IPS DF 19.7 (cell line): ENCODE results near the gene ADARB1.

ENCODE experiments used
- DNase-seq: peaks from one replicate; pipeline ENCODE4 v3.0.0-alpha.2; 2013; ENCODE audit warnings: low read depth, low spot score

The ADARB1 gene

GRCh38 chr21:45074818-45075595 lies 627 bp downstream of the ADARB1 start:
- no peak for DNase-seq

- DNase-seq: no peak
These were observed 1.3 kb downstream of the ADARB1 start for GRCh38 chr21:45075596-45076244.

- DNase-seq: no peak
These were observed 1.9 kb downstream of the ADARB1 start for GRCh38 chr21:45076245-45076711.

GRCh38 chr21:45078371-45078770 lies 4.0 kb downstream of the ADARB1 start:
- DNase-seq: no peak

- DNase-seq: no peak
These were observed 4.5 kb downstream of the ADARB1 start for GRCh38 chr21:45078877-45079281.

GRCh38 chr21:45079351-45079750 lies 5.0 kb downstream of the ADARB1 start:
- no peak for DNase-seq

GRCh38 chr21:45080232-45080631 lies 5.9 kb downstream of the ADARB1 start:
- no peak for DNase-seq

GRCh38 chr21:45080639-45081414 lies 6.4 kb downstream of the ADARB1 start:
- no peak for DNase-seq

GRCh38 chr21:45081636-45082035 lies 7.3 kb downstream of the ADARB1 start:
- DNase-seq: no peak

- no peak for DNase-seq
These were observed 8.4 kb downstream of the ADARB1 start for GRCh38 chr21:45082736-45083135.

GRCh38 chr21:45084121-45084520 lies 9.7 kb downstream of the ADARB1 start:
- no peak for DNase-seq

GRCh38 chr21:45084881-45085536 lies 10.6 kb downstream of the ADARB1 start:
- no peak for DNase-seq

GRCh38 chr21:45085700-45086099 lies 11.3 kb downstream of the ADARB1 start:
- DNase-seq: no peak

- DNase-seq: no peak
These were observed 12.1 kb downstream of the ADARB1 start for GRCh38 chr21:45086337-45086958.

GRCh38 chr21:45087022-45087823 lies 12.8 kb downstream of the ADARB1 start:
- DNase-seq: no peak

GRCh38 chr21:45088116-45088515 lies 13.7 kb downstream of the ADARB1 start:
- no peak for DNase-seq

GRCh38 chr21:45088729-45089128 lies 14.3 kb downstream of the ADARB1 start:
- no peak for DNase-seq

- no peak for DNase-seq
These were observed 15.6 kb downstream of the ADARB1 start for GRCh38 chr21:45089964-45090363.

GRCh38 chr21:45090966-45091365 lies 16.6 kb downstream of the ADARB1 start:
- DNase-seq: no peak

GRCh38 chr21:45091550-45092322 lies 17.4 kb downstream of the ADARB1 start:
- DNase-seq: no peak
